ENCODE data around the gene OARD1. TPM values are rescaled to one million over a fixed set of nuclear protein-coding genes. Genes with fewer than 3 reads are reported as not detected.

OARD1 gene
- total and polyA plus RNA-seq, 2 donors (not counting 1 experiment from before 2014, with no cell fraction given) = 9.6 to 52.5 TPM

DNA sequence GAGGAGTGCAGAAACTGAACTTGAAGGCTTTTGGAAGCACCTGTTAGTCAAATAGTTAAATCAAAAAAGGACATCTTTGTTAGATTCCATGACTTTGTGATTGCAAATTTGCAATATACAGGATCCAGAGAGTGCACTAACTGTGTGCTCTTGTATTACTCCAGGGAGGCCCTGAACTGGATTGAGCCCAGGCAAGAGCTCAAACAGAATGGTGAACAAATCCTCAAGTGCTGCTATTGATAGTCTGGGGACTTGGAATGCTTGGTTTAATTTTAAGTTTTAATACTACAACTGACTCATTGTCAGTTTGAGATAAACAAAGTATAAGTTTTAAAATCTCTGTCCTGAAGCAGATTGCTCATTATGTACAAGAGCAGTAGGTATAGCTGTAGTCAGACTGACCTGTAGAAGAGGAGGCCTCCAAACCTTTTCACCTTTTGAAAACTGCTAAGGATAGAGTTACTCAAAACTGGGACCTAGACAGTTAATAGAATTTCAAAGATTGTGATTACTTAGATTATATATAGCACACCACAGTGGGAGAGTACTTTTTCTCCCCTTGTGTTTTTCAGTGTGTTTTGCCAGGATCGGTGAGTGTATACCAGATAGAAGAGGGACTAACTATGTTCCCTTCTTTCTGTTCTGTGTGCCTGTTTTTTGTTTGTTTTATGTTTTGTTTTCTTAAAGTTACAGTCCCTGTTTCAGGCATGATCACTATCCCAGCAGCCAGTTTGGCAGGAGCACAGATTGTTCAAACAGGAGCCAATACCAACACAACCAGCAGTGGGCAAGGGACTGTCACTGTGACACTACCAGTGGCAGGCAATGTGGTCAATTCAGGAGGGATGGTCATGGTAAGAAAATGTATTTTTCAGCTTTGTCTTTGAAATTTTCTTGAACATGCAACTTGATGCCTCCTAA, 18.9 kb upstream of the OARD1 start:
- no peak for DNase-seq
- Mint-ChIP-seq H3K27me3 (no peaks in the 10 kb centered on the region), H3K4me3 (no peak overlapping the region), H3K9me3 (ENCODE audit: insufficient read depth) (no peaks in the 10 kb centered on the region), H3K27ac (no peak overlapping the region), H3K4me1 (no peaks in the 10 kb centered on the region)
- Histone ChIP-seq H3K27me3 (replicated peaks in 1 of 4; ENCODE audit: control extremely low read depth in 1 of 4, control insufficient read depth in 3 of 4, insufficient read depth in 4 of 4, low read length in 3 of 4) (no peaks in the 10 kb centered on the region), H3K27ac (ENCODE audit: low read length in 2 of 2) (no peak overlapping the region), H3K4me1 (ENCODE audit: control insufficient read depth in 2 of 2, insufficient read depth in 2 of 2, low read length in 2 of 2) (no peaks in the 10 kb centered on the region), H3K4me3 (ENCODE audit: control extremely low read depth in 1 of 5, extremely low read depth in 1 of 5, insufficient read depth in 1 of 5, low read depth in 2 of 5, low read length in 4 of 5) (no peak overlapping the region), H4K20me1 (ENCODE audit: control insufficient read depth, insufficient read depth, low read length, poor library complexity, severe bottlenecking) (peaks cover 14% of the 10 kb centered on the region), H2AFZ (ENCODE audit: insufficient read depth, low read depth, low read length, poor library complexity, severe bottlenecking) (no peak overlapping the region), H3K9me3 (ENCODE audit: control extremely low read depth in 1 of 3, control insufficient read depth in 2 of 3, insufficient read depth in 1 of 3, low read length in 2 of 3) (no peaks in the 10 kb centered on the region), H3K36me3 (replicated peaks in 1 of 2; ENCODE audit: control extremely low read depth in 1 of 2, control insufficient read depth in 1 of 2, extremely low read depth in 1 of 2, insufficient read depth in 2 of 2, low read length in 1 of 2) (peaks cover 9 to 84% of the 10 kb centered on the region in 2 experiments), H3K4me2 (replicated peaks; ENCODE audit: low read depth, low read length, poor library complexity, severe bottlenecking) (no peak overlapping the region), H3K79me2 (ENCODE audit: control insufficient read depth, insufficient read depth, low read length) (peaks cover 3% of the 10 kb centered on the region), H3K9ac (ENCODE audit: low read length) (no peak overlapping the region)
- intact Hi-C loops (cut with micrococcal nuclease) = no loop called here
- no peak for ATAC-seq (ENCODE audit: low read depth)
- no peak for TF ChIP-seq EZH2 (IDR thresholded peaks at IDR 0.05; ENCODE audit: borderline replicate concordance, insufficient read depth, low read depth, low read length, poor library complexity, severe bottlenecking)
- TF ChIP-seq, protein P1, sequence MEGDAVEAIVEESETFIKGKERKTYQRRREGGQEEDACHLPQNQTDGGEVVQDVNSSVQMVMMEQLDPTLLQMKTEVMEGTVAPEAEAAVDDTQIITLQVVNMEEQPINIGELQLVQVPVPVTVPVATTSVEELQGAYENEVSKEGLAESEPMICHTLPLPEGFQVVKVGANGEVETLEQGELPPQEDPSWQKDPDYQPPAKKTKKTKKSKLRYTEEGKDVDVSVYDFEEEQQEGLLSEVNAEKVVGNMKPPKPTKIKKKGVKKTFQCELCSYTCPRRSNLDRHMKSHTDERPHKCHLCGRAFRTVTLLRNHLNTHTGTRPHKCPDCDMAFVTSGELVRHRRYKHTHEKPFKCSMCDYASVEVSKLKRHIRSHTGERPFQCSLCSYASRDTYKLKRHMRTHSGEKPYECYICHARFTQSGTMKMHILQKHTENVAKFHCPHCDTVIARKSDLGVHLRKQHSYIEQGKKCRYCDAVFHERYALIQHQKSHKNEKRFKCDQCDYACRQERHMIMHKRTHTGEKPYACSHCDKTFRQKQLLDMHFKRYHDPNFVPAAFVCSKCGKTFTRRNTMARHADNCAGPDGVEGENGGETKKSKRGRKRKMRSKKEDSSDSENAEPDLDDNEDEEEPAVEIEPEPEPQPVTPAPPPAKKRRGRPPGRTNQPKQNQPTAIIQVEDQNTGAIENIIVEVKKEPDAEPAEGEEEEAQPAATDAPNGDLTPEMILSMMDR (IDR thresholded peaks at IDR 0.05) = no peak
- WGBS (ENCODE audit: insufficient coverage) = no CpG with 5 or more reads among the region's 1 CpG
- ChIA-PET CTCF (interaction anchor here (0.7 to 2.7 kb wide), 8 partner anchors 11 to 258 kb away, joined by 3 to 16 read pairs (median 4); no protein-coding TSS in a partner anchor), POLR2A (no interaction called here)

DNA sequence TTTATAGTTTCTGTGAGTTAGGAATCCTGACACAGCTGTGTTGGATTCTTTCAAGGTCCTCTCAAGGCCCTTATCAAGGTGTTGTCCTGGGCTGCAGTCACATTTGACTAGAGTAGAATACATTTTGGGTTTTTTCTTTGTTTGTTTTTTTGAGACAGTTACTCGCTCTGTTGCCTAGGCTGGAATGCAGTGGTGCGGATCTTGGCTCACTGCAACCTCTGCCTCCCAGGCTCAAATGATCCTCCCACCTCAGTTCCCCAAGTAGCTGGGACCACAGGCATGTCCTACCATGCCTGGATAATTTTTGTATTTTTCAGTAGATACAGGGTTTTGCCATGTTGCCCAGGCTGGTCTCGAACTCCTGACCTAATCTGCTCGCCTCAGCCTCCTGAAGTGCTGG, 16.3 kb upstream of the OARD1 start:
- no peak overlapping the region for H3K4me2 ChIP-seq (replicated peaks; ENCODE audit: low read depth, low read length, poor library complexity, severe bottlenecking)
- no peak for ATAC-seq (ENCODE audit: low read depth)

More for the DNA sequence above, 16.3 kb upstream of the OARD1 start:
- H3K9me3 ChIP-seq (ENCODE audit: control extremely low read depth in 1 of 3, control insufficient read depth in 2 of 3, insufficient read depth in 1 of 3, low read length in 2 of 3) = no peaks in the 10 kb centered on the region
- no peak overlapping the region for H3K9ac ChIP-seq (ENCODE audit: low read length)
- no peak overlapping the region for H2AFZ ChIP-seq (ENCODE audit: insufficient read depth, low read depth, low read length, poor library complexity, severe bottlenecking)
- no peaks in the 10 kb centered on the region for H3K27me3 ChIP-seq (replicated peaks in 1 of 4; ENCODE audit: control extremely low read depth in 1 of 4, control insufficient read depth in 3 of 4, insufficient read depth in 4 of 4, low read length in 3 of 4)
- intact Hi-C loops (cut with micrococcal nuclease) = no loop called here
- peaks cover 15% of the 10 kb centered on the region for H3K79me2 ChIP-seq (ENCODE audit: control insufficient read depth, insufficient read depth, low read length)
- peaks cover 12 to 83% of the 10 kb centered on the region in 2 experiments for H3K36me3 ChIP-seq (replicated peaks in 1 of 2; ENCODE audit: control extremely low read depth in 1 of 2, control insufficient read depth in 1 of 2, extremely low read depth in 1 of 2, insufficient read depth in 2 of 2, low read length in 1 of 2)
- no peak overlapping the region for H3K4me3 ChIP-seq (ENCODE audit: control extremely low read depth in 1 of 5, extremely low read depth in 1 of 5, insufficient read depth in 1 of 5, low read depth in 2 of 5, low read length in 4 of 5)
- TF ChIP-seq, protein P1 (IDR thresholded peaks at IDR 0.05) = no peak
- no peak for TF ChIP-seq EZH2 (IDR thresholded peaks at IDR 0.05; ENCODE audit: borderline replicate concordance, insufficient read depth, low read depth, low read length, poor library complexity, severe bottlenecking)
- Mint-ChIP-seq H3K9me3 (ENCODE audit: insufficient read depth) (no peaks in the 10 kb centered on the region), H3K27me3 (no peaks in the 10 kb centered on the region), H3K4me1 (peaks cover 4% of the 10 kb centered on the region), H3K27ac (no peak overlapping the region), H3K4me3 (no peak overlapping the region)
- no peaks in the 10 kb centered on the region for H3K4me1 ChIP-seq (ENCODE audit: control insufficient read depth in 2 of 2, insufficient read depth in 2 of 2, low read length in 2 of 2)
- DNase-seq = no peak
- ChIA-PET POLR2A (no interaction called here), CTCF (interaction anchor here (0.7 kb wide), 1 partner anchor 34 kb away, joined by 3 read pairs; no protein-coding TSS in a partner anchor)
- no CpG with 5 or more reads among the region's 4 CpGs for WGBS (ENCODE audit: insufficient coverage)
- peaks cover 18% of the 10 kb centered on the region for H4K20me1 ChIP-seq (ENCODE audit: control insufficient read depth, insufficient read depth, low read length, poor library complexity, severe bottlenecking)
- H3K27ac ChIP-seq (ENCODE audit: low read length in 2 of 2) = no peak overlapping the region

Measured in B cell (primary cell).